Uterus (tissue), 2 donors: ENCODE data around the gene FOSB.

Experiments used
- POLR2A ChIP-seq, 2 donors: fragments of 450-650 bp; IDR thresholded peaks; one replicate each; pipeline ENCODE4 v1.6.1; 2016; ENCODE audit warnings: antibody characterized with exemption in 2 of 2, mild to moderate bottlenecking in 1 of 2, moderate library complexity in 1 of 2
- TF ChIP-seq, protein P1 (sequence below), 4 experiments: fragments of 200-600 bp in 2 of 4; fragments of 450-650 bp in 2 of 4; sonication (generic) in 2 of 4; IDR thresholded peaks; one replicate each; pipeline ENCODE4 v1.5.1; 2016 to 2019; ENCODE audit warnings: antibody characterized with exemption in 4 of 4, mild to moderate bottlenecking in 2 of 4, moderate library complexity in 1 of 4

DNA sequence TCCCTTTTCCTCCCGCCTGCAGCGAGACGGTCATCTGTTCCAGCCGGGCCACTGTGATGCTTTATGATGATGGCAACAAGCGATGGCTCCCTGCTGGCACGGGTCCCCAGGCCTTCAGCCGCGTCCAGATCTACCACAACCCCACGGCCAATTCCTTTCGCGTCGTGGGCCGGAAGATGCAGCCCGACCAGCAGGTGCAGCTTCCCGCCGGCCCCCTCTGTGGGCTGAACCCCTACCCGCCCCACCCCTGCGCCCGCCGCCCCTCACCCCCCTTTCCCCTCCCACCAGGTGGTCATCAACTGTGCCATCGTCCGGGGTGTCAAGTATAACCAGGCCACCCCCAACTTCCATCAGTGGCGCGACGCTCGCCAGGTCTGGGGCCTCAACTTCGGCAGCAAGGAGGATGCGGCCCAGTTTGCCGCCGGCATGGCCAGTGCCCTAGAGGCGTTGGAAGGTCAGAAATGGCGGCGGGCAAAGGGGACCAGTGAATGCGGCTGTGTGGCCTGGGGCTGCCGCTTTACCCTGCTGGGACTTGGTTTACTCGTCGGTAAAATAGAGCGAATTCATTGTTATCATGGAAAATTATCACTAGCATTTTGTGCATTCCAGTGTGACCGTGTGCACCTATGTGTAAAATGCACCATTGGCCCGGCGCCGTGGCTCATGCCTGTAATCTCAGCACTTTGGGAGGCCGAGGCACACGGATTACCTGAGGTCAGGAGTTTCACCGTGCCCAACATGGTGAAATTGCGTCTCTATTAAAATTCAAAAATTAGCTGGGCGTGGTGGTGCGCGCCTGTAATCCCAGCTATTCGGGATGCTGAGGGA lies 50.1 kb downstream of the FOSB start:
- TF ChIP-seq, protein P1, sequence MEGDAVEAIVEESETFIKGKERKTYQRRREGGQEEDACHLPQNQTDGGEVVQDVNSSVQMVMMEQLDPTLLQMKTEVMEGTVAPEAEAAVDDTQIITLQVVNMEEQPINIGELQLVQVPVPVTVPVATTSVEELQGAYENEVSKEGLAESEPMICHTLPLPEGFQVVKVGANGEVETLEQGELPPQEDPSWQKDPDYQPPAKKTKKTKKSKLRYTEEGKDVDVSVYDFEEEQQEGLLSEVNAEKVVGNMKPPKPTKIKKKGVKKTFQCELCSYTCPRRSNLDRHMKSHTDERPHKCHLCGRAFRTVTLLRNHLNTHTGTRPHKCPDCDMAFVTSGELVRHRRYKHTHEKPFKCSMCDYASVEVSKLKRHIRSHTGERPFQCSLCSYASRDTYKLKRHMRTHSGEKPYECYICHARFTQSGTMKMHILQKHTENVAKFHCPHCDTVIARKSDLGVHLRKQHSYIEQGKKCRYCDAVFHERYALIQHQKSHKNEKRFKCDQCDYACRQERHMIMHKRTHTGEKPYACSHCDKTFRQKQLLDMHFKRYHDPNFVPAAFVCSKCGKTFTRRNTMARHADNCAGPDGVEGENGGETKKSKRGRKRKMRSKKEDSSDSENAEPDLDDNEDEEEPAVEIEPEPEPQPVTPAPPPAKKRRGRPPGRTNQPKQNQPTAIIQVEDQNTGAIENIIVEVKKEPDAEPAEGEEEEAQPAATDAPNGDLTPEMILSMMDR (IDR thresholded peaks at IDR 0.05) = no peak
- TF ChIP-seq POLR2A (IDR thresholded peaks at IDR 0.05) = no peak
